GM18867 (cell line): Measurements from ENCODE around the gene RNF157.

Source experiments
- ATAC-seq: cut with Tn5 transposase; IDR thresholded peaks from one replicate; pipeline ENCODE4 v1.9.1; 2021; ENCODE audit warnings: mild to moderate bottlenecking, moderate library complexity; ENCODE audit not compliant: unreplicated experiment

Gene RNF157

GRCh38 chr17:76161619-76162266, 78.5 kb downstream of the RNF157 start:
- ATAC-seq = no peak

- ATAC-seq = no peak
Observed at GRCh38 chr17:76160896-76161528, 79.3 kb downstream of the RNF157 start.

- ATAC-seq = no peak
Observed at GRCh38 chr17:76159157-76159556, 81.1 kb downstream of the RNF157 start.

- no peak for ATAC-seq
Observed at GRCh38 chr17:76157759-76158158, 82.5 kb downstream of the RNF157 start.

GRCh38 chr17:76156662-76156991, 83.7 kb downstream of the RNF157 start:
- ATAC-seq = no peak

- ATAC-seq = no peak
Observed at GRCh38 chr17:76155988-76156661, 84.2 kb downstream of the RNF157 start.

- no peak for ATAC-seq
Observed at GRCh38 chr17:76154936-76155845, 85.1 kb downstream of the RNF157 start.

GRCh38 chr17:76154292-76154691, 86.0 kb downstream of the RNF157 start:
- ATAC-seq = no peak

GRCh38 chr17:76153640-76154039, 86.7 kb downstream of the RNF157 start:
- no peak for ATAC-seq

- ATAC-seq = no peak
Observed at GRCh38 chr17:76153202-76153601, 87.1 kb downstream of the RNF157 start.

- no peak for ATAC-seq
Observed at GRCh38 chr17:76152591-76152990, 87.7 kb downstream of the RNF157 start.

GRCh38 chr17:76151896-76152454, 88.3 kb downstream of the RNF157 start:
- no peak for ATAC-seq

GRCh38 chr17:76150712-76151622, 89.3 kb downstream of the RNF157 start:
- ATAC-seq = no peak

- ATAC-seq = no peak
Observed at GRCh38 chr17:76149214-76149613, 91.1 kb downstream of the RNF157 start.

- no peak for ATAC-seq
Observed at GRCh38 chr17:76148015-76148326, 92.3 kb downstream of the RNF157 start.

- no peak for ATAC-seq
Observed at GRCh38 chr17:76147211-76148014, 92.9 kb downstream of the RNF157 start.

GRCh38 chr17:76146053-76146851, 94.0 kb downstream of the RNF157 start:
- ATAC-seq = no peak

GRCh38 chr17:76145231-76146052, 94.9 kb downstream of the RNF157 start:
- no peak for ATAC-seq
